GM21515 (cell line): ENCODE results near the gene SRPK3.

ENCODE experiments used
- ATAC-seq: cut with Tn5 transposase; IDR thresholded peaks from one replicate; pipeline ENCODE4 v1.9.1; 2021; ENCODE audit not compliant: unreplicated experiment

The SRPK3 gene

DNA sequence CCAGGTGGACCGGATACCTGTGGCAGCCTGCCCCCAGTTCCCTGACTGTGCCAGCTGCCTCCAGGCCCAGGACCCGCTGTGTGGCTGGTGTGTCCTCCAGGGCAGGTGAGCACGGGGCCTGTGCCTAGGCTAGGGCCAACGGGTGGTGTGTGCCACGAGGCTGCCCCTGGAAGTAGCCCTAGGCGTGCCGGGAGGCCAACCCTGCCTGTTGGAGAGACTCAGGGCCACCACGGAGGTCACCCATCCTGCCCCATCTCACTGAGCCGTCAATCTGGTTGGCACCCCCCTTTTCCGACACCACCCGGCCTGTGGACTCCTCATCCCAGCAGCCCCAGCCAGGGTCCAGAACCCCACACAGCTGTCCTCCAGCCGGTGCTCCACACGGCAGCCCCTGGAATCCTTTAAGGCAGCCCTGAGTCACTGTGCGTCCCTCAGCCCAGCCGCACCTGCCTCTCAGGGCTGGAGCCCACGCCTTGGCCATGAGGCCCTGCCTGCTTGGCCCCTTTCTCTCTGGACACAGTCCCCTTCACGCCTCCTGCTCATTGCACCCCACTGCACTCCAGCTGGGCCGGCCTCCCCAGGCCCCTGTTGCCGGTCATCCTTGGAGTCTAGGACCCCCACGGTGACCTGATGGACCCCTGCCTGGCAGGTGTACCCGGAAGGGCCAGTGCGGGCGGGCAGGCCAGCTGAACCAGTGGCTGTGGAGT lies 11.5 kb upstream of the SRPK3 start:
- no peak for ATAC-seq

DNA sequence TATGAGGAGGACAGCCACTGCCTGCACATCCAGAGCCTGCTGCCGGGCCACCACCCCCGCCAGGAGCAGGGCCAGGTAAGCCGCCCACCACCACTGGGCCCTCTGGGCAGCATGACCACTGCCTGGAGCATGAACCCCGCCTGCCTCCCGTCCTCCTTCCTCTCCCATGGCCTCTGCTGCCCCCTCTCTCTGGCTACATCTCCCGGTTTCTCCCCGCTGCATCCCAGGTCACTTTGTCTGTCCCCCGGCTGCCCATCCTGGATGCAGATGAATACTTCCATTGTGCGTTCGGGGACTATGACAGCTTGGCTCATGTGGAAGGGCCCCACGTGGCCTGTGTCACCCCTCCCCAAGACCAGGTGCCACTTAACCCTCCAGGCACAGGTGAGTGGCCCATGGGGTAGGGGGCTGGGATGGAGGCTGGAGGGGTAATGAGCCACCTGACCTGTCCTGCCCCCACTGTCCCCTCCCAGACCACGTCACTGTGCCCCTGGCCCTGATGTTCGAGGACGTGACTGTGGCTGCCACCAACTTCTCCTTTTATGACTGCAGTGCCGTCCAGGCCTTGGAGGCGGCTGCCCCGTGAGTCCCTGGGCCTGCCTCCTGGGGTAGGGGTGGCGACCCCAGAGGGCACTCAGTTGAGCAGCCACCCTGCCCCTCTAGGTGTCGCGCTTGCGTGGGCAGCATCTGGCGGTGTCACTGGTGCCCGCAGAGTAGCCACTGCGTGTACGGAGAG lies 10.8 kb upstream of the SRPK3 start:
- no peak for ATAC-seq

DNA sequence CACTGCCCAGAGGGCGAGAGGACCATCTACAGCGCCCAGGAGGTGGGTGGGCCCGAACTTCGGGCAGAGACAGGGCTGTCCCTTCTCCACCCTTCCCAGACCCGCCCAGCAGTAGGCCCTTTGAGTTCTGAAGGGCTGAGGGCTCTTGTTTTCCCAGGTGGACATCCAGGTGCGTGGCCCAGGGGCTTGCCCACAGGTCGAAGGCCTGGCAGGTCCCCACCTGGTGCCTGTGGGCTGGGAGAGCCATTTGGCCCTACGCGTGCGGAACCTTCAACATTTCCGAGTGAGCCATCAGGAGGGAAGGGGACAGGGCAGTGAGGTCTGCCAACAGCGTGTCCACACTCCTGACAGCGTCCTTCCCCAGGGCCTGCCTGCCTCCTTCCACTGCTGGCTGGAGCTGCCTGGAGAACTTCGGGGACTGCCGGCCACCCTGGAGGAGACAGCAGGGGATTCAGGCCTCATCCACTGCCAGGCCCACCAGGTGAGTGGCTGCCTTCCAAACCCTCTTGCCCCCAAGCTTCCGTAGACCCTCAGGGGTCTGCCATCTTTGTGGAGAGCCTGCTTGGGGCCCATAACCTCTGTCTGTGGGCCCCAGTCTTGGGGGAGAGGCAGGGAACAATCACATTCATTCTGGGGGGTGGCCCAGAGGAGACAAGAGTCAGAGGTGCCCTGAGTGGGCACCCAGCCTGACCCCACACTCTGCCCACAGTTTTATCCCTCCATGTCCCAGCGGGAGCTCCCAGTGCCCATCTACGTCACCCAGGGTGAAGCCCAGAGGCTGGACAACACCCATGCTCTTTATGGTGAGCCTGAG lies 10.0 kb upstream of the SRPK3 start:
- ATAC-seq: no peak

DNA sequence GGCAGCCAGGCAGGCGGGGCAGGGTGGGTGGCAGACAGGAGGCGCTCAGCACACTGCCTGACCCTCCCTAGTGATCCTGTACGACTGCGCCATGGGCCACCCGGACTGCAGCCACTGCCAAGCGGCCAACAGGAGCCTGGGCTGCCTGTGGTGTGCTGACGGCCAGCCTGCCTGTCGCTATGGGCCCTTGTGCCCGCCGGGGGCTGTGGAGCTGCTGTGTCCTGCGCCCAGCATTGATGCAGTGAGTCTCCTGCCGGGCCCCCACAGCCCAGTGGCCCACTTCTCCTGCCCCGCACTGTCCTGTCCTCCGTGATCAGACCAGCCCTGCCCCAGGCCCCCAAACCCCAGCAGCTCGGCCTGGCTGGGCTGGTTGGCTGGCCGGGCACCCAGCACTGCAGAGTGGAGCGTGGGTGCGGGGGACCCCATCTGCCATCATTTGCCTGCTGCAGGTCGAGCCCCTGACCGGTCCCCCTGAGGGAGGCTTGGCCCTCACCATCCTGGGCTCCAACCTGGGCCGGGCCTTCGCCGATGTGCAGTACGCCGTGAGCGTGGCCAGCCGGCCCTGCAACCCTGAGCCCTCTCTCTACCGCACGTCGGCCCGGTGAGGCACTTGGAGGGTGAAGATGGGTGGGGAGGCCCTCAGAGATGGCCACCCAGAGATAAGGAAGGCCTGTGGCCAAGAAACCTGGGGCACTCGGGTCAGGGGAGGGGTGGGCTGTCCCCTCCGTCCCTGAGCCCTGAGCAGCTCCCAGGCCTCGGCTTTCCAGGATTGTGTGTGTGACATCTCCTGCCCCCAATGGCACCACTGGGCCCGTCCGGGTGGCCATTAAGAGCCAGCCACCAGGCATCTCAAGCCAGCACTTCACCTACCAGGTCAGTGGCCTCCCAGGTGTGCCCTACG lies 9.2 kb upstream of the SRPK3 start:
- ATAC-seq: no peak

DNA sequence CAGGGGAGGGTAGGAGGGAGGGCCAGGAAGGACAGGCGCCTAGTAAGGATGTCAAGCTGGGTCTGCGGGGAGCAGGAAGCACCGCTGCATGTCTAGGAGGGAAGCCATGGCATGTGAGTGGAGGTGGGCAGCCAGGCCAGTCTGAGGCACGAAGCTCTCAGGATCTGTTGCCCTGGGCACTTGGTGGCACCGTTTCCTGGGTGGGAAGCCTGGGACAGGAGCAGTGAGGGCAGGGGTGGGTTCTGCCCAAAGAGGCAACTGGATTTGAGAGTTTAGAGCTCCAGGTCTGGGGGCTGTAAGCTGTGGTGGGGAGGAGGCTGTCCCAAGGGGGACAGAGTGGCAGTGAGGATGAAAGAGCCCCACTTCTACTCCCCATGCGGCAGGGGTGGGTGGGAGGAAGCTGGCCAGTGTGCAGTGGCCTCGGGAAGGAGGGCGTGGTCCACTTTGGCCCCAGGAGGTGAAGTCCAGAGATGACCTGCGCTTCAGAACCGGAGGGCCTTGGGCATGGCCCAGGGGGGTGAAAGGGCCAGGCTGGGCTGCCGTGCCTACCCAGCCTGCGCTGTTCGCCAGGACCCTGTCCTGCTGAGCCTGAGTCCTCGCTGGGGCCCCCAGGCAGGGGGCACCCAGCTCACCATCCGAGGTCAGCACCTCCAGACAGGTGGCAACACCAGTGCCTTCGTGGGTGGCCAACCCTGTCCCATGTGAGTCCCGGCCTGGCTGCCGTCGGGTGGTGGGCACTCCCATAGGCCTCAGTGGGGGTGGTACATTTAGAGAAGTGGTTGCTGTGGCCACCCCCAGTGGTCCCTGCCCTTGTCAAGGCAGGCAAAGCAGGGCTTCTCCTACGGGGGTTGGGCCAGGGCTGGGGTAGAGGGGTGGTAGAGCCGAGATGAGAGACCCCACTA lies 8.3 kb upstream of the SRPK3 start:
- no peak for ATAC-seq

DNA sequence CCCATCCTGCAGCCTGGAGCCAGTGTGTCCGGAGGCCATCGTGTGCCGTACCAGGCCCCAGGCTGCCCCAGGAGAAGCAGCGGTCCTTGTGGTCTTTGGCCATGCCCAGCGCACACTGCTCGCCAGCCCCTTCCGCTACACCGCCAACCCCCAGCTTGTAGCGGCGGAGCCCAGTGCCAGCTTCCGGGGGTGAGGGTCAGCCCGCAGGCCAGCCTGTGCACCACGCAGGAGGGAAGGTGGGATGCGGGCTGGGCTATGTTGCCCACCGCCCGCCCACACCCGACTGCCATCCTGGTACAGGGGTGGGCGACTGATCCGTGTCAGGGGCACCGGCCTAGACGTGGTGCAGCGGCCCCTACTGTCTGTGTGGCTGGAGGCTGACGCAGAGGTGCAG lies 7.6 kb upstream of the SRPK3 start:
- ATAC-seq: no peak

DNA sequence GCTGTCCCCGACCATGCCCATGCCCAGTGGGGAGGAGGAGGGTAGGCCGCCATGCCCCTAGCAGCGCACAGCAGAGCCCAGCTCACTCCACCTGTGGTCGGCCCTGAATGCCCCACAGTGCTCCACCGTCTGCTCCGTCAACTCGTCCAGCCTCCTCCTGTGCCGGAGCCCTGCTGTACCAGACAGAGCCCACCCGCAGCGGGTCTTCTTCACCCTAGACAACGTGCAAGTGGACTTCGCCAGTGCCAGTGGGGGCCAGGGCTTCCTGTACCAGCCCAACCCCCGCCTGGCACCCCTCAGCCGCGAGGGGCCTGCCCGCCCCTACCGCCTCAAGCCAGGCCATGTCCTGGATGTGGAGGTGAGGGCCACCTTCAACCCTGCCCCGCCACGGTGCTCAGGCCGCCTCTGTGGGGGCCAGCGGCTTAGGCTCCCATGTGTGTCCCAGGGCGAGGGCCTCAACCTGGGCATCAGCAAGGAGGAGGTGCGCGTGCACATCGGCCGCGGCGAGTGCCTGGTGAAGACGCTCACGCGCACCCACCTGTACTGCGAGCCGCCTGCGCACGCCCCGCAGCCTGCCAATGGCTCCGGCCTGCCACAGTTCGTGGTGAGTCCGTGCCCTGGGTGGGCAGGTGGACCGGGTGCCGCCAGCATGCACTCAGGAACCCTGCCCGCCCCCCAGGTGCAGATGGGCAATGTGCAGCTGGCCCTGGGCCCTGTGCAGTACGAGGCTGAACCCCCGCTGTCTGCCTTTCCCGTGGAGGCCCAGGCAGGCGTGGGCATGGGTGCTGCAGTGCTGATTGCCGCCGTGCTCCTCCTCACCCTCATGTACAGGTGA lies 6.9 kb upstream of the SRPK3 start:
- no peak for ATAC-seq

DNA sequence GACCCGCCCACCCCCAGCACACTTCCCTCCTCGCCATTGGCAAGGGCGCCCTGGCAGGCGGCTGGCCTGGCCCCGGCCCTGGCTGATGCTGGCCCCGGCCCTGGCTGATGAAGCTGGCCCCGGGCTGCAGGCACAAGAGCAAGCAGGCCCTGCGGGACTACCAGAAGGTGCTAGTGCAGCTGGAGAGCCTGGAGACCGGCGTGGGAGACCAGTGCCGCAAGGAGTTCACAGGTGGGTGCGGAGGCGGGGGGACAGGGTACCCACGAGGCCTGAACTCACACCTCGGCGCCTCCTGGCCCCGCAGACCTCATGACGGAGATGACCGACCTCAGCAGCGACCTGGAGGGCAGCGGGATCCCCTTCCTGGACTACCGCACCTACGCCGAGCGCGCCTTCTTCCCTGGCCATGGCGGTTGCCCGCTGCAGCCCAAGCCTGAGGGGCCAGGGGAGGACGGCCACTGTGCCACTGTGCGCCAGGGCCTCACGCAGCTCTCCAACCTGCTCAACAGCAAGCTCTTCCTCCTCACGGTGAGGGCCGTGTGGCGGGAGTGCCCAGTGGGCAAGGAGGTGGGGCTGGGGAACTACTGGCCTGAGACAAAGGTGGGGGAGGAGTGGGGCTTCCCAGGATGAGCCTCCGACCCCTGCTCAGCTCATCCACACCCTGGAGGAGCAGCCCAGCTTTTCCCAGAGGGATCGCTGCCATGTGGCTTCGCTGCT lies 6.1 kb upstream of the SRPK3 start:
- no peak for ATAC-seq

DNA sequence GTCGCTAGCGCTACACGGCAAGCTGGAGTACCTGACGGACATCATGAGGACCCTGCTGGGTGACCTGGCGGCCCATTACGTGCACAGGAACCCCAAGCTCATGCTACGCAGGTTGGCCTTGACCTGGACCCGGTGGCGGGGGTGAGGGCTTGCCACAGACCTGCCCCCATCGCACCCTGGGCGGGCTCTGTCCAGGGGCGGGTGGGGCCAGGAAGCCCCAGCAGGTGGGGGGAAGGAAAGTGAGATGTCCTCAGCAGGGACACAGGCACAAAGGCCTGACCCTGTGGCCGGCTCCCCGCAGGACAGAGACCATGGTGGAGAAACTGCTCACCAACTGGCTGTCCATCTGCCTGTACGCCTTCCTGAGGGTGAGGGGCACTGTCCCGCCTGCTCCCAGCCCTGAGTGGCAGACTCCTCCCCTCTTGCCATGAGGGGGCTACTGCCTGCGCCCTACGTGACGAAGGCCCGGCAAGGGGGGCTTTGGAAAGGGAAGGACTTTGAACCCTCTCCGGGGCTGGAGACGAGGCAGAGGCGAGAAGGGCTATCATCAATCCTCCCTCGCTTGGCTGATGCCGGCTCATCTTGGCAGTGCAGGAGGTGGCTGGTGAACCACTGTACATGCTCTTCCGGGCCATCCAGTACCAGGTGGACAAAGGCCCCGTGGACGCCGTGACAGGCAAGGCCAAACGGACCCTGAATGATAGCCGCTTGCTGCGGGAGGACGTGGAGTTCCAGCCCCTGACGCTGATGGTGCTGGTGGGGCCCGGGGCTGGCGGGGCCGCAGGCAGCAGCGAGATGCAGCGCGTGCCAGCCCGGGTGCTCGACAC lies 5.3 kb upstream of the SRPK3 start:
- ATAC-seq: no peak

DNA sequence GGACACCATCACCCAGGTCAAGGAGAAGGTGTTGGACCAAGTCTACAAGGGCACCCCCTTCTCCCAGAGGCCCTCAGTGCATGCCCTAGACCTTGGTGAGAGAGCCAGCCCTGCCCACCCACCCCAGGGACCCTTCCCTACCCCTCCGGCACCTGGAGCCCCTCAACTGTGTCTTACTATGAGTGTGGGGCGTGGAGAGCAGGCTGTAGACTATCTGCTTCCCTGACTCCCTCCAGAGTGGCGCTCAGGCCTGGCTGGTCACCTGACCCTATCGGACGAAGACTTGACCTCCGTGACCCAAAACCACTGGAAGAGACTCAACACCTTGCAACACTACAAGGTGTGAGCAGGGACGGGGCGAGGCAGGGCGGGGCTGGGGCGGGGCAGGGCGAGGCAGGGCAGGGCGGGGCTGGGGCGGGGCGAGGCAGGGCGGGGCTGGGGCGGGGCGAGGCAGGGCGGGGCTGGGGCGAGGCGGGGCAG lies 4.7 kb upstream of the SRPK3 start:
- no peak for ATAC-seq

DNA sequence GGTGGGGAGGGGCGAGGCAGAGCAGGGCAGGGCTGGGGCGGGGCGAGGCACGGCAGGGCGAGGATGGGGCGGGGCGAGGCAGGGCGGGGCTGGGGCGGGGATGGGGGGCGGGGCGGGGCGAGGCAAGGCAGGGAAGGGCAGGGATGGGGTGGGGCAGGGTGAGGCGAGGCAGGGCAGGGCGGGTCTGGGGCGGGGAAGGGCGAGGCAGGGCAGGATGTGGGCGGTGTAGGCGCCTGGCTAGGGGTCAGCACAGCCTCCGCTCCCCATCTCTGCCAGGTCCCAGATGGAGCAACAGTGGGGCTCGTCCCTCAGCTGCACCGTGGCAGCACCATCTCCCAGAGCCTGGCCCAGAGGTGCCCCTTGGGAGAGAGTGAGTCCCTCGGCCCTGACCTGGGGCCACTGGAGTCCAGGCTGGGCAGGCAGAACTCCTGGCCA lies 4.2 kb upstream of the SRPK3 start:
- ATAC-seq: no peak

DNA sequence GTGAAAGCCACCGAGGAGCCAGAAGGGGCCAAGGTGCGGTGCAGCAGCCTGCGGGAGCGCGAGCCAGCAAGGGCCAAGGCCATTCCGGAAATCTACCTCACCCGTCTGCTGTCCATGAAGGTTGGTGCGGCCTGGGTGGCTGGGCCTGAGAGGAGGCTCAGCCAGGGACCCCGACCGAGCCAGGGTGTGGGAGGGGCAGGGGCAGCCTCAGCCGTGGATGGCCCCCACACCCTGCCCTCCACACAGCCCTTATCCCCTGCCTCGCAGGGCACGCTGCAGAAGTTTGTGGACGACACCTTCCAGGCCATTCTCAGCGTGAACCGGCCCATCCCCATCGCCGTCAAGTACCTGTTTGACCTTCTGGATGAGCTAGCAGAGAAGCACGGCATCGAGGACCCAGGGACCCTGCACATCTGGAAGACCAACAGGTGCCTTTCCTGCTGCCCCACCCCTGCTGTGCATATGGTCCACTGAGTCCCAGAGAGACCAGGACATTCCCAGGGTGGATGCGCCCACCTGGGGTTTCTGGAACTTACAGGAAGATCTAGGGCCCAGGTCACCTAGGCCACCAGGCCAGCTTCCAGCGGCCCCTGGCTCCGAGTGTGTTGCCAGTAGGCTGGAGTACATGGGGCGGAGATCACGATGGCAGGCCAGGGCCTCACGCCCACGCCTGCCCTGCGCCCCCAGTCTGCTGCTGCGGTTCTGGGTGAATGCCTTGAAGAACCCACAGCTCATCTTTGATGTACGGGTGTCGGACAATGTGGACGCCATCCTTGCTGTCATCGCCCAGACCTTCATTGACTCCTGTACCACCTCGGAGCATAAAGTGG lies 3.4 kb upstream of the SRPK3 start:
- ATAC-seq: no peak

DNA sequence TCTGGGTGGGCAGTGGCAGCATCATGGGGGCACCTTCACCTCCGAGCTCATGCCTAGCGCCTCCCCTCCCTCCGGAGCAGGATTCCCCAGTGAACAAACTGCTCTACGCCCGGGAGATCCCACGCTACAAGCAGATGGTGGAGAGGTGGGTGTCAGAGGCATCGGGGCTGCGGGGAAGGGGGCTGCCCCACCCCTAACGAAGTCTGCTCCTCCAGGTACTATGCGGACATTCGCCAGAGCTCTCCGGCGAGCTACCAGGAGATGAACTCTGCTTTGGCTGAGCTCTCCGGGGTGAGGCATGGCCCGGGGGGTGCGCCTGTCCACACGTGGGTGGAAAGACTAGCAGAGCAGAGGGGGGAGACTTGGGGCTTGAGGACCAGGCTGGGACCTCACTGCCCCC lies 2.7 kb upstream of the SRPK3 start:
- no peak for ATAC-seq

DNA sequence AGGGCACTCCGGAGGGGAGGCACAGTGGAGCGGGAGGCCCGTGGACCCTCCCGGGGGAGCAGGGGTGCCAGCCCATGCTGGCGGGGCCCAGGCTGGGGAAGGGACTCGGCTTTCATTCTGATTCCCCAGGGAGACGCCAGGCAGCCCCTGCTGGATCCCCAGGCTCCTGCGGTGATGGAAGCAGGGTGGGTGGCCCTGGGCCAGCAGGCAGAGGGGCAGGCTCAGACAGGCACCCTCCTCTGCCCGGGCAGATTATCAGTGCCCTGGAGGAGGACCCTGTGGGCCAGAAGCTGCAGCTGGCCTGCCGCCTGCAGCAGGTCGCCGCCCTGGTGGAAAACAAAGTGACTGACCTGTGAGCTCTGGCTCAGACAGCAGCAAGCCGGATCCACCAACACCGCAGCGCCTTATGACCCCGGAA lies 2.1 kb upstream of the SRPK3 start:
- no peak for ATAC-seq

DNA sequence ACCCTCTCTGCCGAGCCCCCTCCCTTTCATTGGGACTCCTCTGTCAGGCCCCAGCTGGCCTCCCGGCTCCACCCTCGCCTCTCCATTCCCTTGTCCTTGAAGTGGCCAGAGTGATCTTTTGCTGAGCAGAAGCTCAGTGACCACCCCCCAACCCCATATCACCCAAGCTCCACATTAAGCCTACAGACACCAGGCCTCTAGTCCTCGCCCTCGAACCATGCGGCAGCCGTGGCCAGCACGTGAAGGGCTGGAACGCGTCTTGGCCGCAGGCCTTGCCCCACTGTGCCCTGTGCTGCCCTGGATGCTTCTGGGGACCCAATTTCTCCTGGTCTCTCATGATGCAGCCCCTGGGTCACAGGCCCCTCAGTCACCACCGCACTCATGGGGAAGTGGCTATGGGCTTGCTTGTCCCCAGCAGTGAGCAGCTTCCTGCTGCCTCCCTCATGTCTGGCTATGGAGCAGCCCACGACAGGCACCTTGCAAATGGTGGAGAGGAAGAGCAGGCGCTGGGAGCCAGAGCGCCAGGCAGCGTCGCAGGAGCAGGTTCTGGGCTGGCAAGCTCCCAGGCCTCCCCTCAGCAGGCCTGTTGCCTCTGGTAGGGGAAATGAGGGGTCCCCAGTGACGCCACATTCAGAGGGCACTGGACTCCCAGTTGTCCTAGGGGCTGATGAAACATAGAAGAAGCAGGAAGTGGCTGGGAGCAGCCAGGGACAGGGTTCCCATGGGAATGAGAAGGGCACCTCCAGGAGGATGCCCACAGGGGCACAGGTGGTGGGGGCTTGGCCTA lies 757 bp upstream of the SRPK3 start:
- no peak for ATAC-seq
